Measurements from ENCODE around the gene CDV3. TPM values are rescaled to one million over a fixed set of nuclear protein-coding genes. Genes with fewer than 3 reads are reported as not detected.

CDV3 gene
- total and polyA plus RNA-seq, 2 donors (not counting 3 experiments of a cell fraction or from before 2014, with no cell fraction given): 46.7 to 229 TPM

DNA sequence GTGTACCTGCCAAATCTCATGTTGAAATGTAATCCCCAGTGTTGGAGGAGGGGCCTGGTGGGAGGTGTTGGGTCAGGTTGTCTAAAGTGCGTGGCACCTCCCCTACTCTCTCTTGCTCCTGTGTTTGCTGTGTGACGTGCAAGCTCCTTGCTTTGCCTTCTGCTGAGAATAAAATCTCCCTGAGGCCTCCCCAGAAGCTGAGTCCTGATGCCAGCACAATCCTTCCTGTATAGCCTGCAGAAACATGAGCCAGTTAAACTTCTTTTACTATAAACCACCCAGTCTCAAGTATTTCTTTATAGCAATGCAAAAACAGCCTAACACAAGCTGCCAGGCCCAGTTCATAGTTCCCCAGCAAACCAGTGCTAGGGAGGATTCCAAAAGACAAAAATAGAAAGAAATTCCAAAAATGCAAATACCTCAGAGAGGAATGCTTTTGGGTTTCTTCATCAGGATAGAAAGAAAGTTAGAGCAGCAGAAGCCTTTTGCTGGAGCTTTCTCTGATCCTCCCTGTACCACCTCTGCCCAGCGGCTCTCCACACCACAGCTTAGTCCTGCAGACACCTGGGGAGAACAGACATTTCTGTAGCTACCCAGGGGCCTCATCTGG is 25.9 kb upstream of the CDV3 start:
- ChIA-PET POLR2A (interaction anchor here (0.6 kb wide), 1 partner anchor 52 kb away, joined by 3 read pairs; no protein-coding TSS in a partner anchor), CTCF (interaction anchor here (0.8 to 1.5 kb wide), 7 partner anchors 11 to 110 kb away, joined by 3 to 6 read pairs (median 4); no protein-coding TSS in a partner anchor)
- Histone ChIP-seq H3K4me1 (ENCODE audit: control insufficient read depth, extremely low read depth, insufficient read depth, low read length) (no peaks in the 10 kb centered on the region), H3K9ac (replicated peaks; ENCODE audit: extremely low read depth, insufficient read depth, low read length) (no peak overlapping the region), H3K4me3 (replicated peaks in 1 of 3; ENCODE audit: insufficient read depth in 1 of 3, low read depth in 1 of 3, low read length in 3 of 3) (no peak overlapping the region), H3K27ac (ENCODE audit: insufficient read depth, low read depth, low read length) (no peak overlapping the region), H3K9me1 (replicated peaks; ENCODE audit: control insufficient read depth, extremely low read depth, insufficient read depth, low read length) (no peaks in the 10 kb centered on the region), H4K20me1 (replicated peaks; ENCODE audit: control insufficient read depth, extremely low read depth, insufficient read depth, low read length) (no peaks in the 10 kb centered on the region), H3K79me2 (ENCODE audit: control insufficient read depth, insufficient read depth, low read length) (no peaks in the 10 kb centered on the region), H3K9me3 (replicated peaks; ENCODE audit: control insufficient read depth, insufficient read depth, low read length) (no peaks in the 10 kb centered on the region), H3K27me3 (ENCODE audit: control insufficient read depth in 2 of 2, insufficient read depth in 2 of 2, low read length in 2 of 2) (no peaks in the 10 kb centered on the region), H3K36me3 (ENCODE audit: control insufficient read depth in 2 of 2, extremely low read depth in 1 of 2, insufficient read depth in 2 of 2, low read length in 2 of 2) (no peaks in the 10 kb centered on the region), H2AFZ (ENCODE audit: low read depth, low read length) (no peak overlapping the region), H3K4me2 (ENCODE audit: insufficient read depth, low read length) (no peak overlapping the region)
- DNase-seq (ENCODE audit: low read depth, low spot score) (no peak), FAIRE-seq (no peak)
- BruUV-seq (replicated peaks): no TSS peak
- intact Hi-C loops (cut with micrococcal nuclease): no loop called here
- dilution Hi-C loops (cut with MboI; ENCODE audit: extremely low pct_ligation_motif_present, low sequenced_read_pairs): no loop called here
- TF ChIP-seq GATA2 (IDR thresholded peaks at IDR 0.05; ENCODE audit: insufficient read depth, insufficient read length, low read depth, low read length) (no peak), EZH2 (IDR thresholded peaks at IDR 0.05; ENCODE audit: borderline replicate concordance, low read depth, low read length, severe bottlenecking) (no peak), FOS (IDR thresholded peaks at IDR 0.05; ENCODE audit: borderline replicate concordance, insufficient read depth, low read length) (no peak), POLR2A (IDR thresholded peaks at IDR 0.05; ENCODE audit: low read depth, low read length) (no peak), MYC (IDR thresholded peaks at IDR 0.05; ENCODE audit: low read depth, low read length) (no peak), POLR2AphosphoS5 (IDR thresholded peaks at IDR 0.05; ENCODE audit: insufficient read depth, low read depth, low read length) (no peak), JUN (IDR thresholded peaks at IDR 0.05; ENCODE audit: borderline replicate concordance, insufficient read depth, insufficient read length, low read depth) (no peak)
- TF ChIP-seq, protein P1, sequence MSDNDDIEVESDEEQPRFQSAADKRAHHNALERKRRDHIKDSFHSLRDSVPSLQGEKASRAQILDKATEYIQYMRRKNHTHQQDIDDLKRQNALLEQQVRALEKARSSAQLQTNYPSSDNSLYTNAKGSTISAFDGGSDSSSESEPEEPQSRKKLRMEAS (IDR thresholded peaks at IDR 0.05; ENCODE audit: insufficient read depth, insufficient read length): no peak
- TF ChIP-seq, protein P2, sequence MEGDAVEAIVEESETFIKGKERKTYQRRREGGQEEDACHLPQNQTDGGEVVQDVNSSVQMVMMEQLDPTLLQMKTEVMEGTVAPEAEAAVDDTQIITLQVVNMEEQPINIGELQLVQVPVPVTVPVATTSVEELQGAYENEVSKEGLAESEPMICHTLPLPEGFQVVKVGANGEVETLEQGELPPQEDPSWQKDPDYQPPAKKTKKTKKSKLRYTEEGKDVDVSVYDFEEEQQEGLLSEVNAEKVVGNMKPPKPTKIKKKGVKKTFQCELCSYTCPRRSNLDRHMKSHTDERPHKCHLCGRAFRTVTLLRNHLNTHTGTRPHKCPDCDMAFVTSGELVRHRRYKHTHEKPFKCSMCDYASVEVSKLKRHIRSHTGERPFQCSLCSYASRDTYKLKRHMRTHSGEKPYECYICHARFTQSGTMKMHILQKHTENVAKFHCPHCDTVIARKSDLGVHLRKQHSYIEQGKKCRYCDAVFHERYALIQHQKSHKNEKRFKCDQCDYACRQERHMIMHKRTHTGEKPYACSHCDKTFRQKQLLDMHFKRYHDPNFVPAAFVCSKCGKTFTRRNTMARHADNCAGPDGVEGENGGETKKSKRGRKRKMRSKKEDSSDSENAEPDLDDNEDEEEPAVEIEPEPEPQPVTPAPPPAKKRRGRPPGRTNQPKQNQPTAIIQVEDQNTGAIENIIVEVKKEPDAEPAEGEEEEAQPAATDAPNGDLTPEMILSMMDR (IDR thresholded peaks at IDR 0.05; ENCODE audit: extremely low read depth in 1 of 2, insufficient read depth in 1 of 2, low read depth in 1 of 2, low read length in 2 of 2): no peak

All from endothelial cell of umbilical vein (primary cell).